HCT116 (cell line): ENCODE results near the gene MAOA. TPM values are rescaled to one million over a fixed set of nuclear protein-coding genes. Genes with fewer than 3 reads are reported as not detected.

Experiments
- ATAC-seq: fragments of 200-7000 bp; cut with Tn5 transposase; 2 replicates; pipeline ENCODE4 v1.9.1; 2020; ENCODE audit warnings: mild to moderate bottlenecking, moderate library complexity
- BruUV-seq: library from RNA; stranded (reverse); fragments of 400-500 nt; replicated peaks from 2 replicates; lab custom pipeline; 2021; lab: Mats Ljungman, UMichigan
- CTCF ChIA-PET: fragments of 300-600 bp; sonication (Branson Sonifier 250); formaldehyde crosslinking; loops from one replicate; lab custom pipeline; 2021; ENCODE audit warnings: antibody characterized with exemption; lab: Charles Lee
- POLR2A ChIA-PET: fragments of 300-600, 350-600 bp; sonication (Branson Sonifier 250); formaldehyde crosslinking; loops from one replicate; lab custom pipeline; 2021; ENCODE audit warnings: antibody characterized with exemption; lab: Charles Lee
- RAD21 ChIA-PET, 2 experiments: fragments of 300-600 bp; sonication (Branson Sonifier 250); formaldehyde crosslinking; loops; one replicate each; lab custom pipeline; 2023; ENCODE audit warnings: low total read pairs in 2 of 2; ENCODE audit not compliant: uncharacterized antibody in 2 of 2, unreplicated experiment in 2 of 2, low non-redundant PET in 1 of 2; lab: Charles Lee
- DNase-seq: peaks from one replicate; pipeline ENCODE4 v3.0.0-alpha.2; 2010; ENCODE audit warnings: low read depth, low spot score
- H2AFZ ChIP-seq: fragments of 200-600 bp; shearing (Covaris generic), sonication (generic); 2 replicates; pipeline ENCODE4 v1.6.1; 2017; ENCODE audit warnings: low read depth, mixed run types, mixed read lengths, antibody characterized with exemption, low read length; ENCODE audit not compliant: poor library complexity, severe bottlenecking
- H3K27ac ChIP-seq: 2 replicates; pipeline ENCODE4 v1.5.1; 2012; ENCODE audit warnings: low read depth, low read length
- H3K27me3 ChIP-seq: fragments of 200-600 bp; sonication (generic); 2 replicates; pipeline ENCODE4 v1.6.1; 2016; ENCODE audit warnings: mixed run types, low read length, mixed read lengths; ENCODE audit not compliant: insufficient read depth
- H3K36me3 ChIP-seq, 2 experiments: fragments of 200-500 bp in 1 of 2; fragments of 200-600 bp in 1 of 2; sonication (Bioruptor generic) in 1 of 2; sonication (generic) in 1 of 2; 2 replicates each; pipeline versions ENCODE4 v1.5.1 to v1.6.1; 2014 to 2016; ENCODE audit warnings: low read length in 2 of 2, inconsistent platforms in 1 of 2, mixed read lengths in 1 of 2, mixed run types in 1 of 2; ENCODE audit not compliant: insufficient read depth in 2 of 2, control insufficient read depth in 1 of 2
- H3K4me1 ChIP-seq, 2 experiments: fragments of 200-600 bp in 1 of 2; sonication (generic) in 1 of 2; 2 replicates each; pipeline versions ENCODE4 v1.5.1 to v1.6.1; 2012 to 2017; ENCODE audit warnings: low read length in 2 of 2, inconsistent platforms in 1 of 2, mild to moderate bottlenecking in 1 of 2, mixed read lengths in 1 of 2, mixed run types in 1 of 2, moderate library complexity in 1 of 2; ENCODE audit not compliant: insufficient read depth in 2 of 2, control insufficient read depth in 1 of 2
- H3K4me2 ChIP-seq: fragments of 200-600 bp; sonication (generic); 2 replicates; pipeline ENCODE4 v1.6.1; 2017; ENCODE audit warnings: mixed run types, low read length, mixed read lengths
- H3K4me3 ChIP-seq, 2 experiments: fragments of 200-600 bp in 1 of 2; sonication (generic) in 1 of 2; replicated peaks in 1 of 2; 2 replicates each; pipeline ENCODE4 v1.5.1; 2011 to 2016; ENCODE audit warnings: low read length in 2 of 2, control low read depth in 1 of 2, low read depth in 1 of 2, mild to moderate bottlenecking in 1 of 2, mixed read lengths in 1 of 2, mixed run types in 1 of 2
- H3K79me2 ChIP-seq: fragments of 200-600 bp; sonication (generic); 2 replicates; pipeline ENCODE4 v1.6.1; 2017; ENCODE audit warnings: mild to moderate bottlenecking, mixed run types, low read length, moderate library complexity, mixed read lengths; ENCODE audit not compliant: insufficient read depth
- H3K9ac ChIP-seq: fragments of 200-600 bp; sonication (generic); 2 replicates; pipeline ENCODE4 v1.6.1; 2016; ENCODE audit warnings: low read length, mixed read lengths
- H3K9me2 ChIP-seq: fragments of 200-600 bp; sonication (generic), shearing (Covaris generic); 2 replicates; pipeline ENCODE4 v1.6.1; 2017; ENCODE audit warnings: mixed run types, mild to moderate bottlenecking, moderate library complexity; ENCODE audit not compliant: insufficient read depth
- H3K9me3 ChIP-seq, 2 experiments: fragments of 200-500 bp in 1 of 2; fragments of 200-600 bp in 1 of 2; sonication (Bioruptor generic) in 1 of 2; sonication (generic) in 1 of 2; 2 replicates each; pipeline ENCODE4 v1.6.1; 2014 to 2017; ENCODE audit warnings: low read length in 2 of 2, mixed read lengths in 2 of 2, inconsistent platforms in 1 of 2, low read depth in 1 of 2, mild to moderate bottlenecking in 1 of 2, mixed run types in 1 of 2, moderate library complexity in 1 of 2; ENCODE audit not compliant: control insufficient read depth in 1 of 2, insufficient read depth in 1 of 2
- H4K20me1 ChIP-seq: fragments of 200-600 bp; sonication (generic), shearing (Covaris generic); 2 replicates; pipeline ENCODE4 v1.6.1; 2017; ENCODE audit warnings: mixed run types, mild to moderate bottlenecking, moderate library complexity; ENCODE audit not compliant: insufficient read depth
- CBX3 ChIP-seq: IDR thresholded peaks from 2 replicates; pipeline ENCODE4 v1.6.1; 2012; ENCODE audit warnings: low read depth
- ELF1 ChIP-seq: IDR thresholded peaks from 2 replicates; pipeline ENCODE4 v1.6.1; 2012; ENCODE audit warnings: low read depth, borderline replicate concordance
- EZH2phosphoT487 ChIP-seq: fragments of 200-600 bp; IDR thresholded peaks from 2 replicates; pipeline ENCODE4 v1.6.1; 2018; ENCODE audit warnings: antibody characterized with exemption, borderline replicate concordance
- FOSL1 ChIP-seq: IDR thresholded peaks from 2 replicates; pipeline ENCODE4 v1.6.1; 2012; ENCODE audit warnings: low read depth
- MAX ChIP-seq: IDR thresholded peaks from 2 replicates; pipeline ENCODE4 v1.6.1; 2012
- RAD21 ChIP-seq: IDR thresholded peaks from 2 replicates; pipeline ENCODE4 v1.6.1; 2012; ENCODE audit warnings: low read depth, mild to moderate bottlenecking
- SIN3A ChIP-seq: IDR thresholded peaks from 2 replicates; pipeline ENCODE4 v1.6.1; 2012; ENCODE audit warnings: low read depth
- SP1 ChIP-seq: IDR thresholded peaks from 2 replicates; pipeline ENCODE4 v1.6.1; 2012; ENCODE audit warnings: low read depth
- SRF ChIP-seq: IDR thresholded peaks from 2 replicates; pipeline ENCODE4 v1.6.1; 2012; ENCODE audit warnings: low read depth
- TCF7L2 ChIP-seq: IDR thresholded peaks from 2 replicates; pipeline ENCODE4 v1.7.0; 2011; ENCODE audit warnings: borderline replicate concordance, inconsistent platforms; ENCODE audit not compliant: insufficient read depth, insufficient read length; ENCODE audit errors: extremely low read depth
- YY1 ChIP-seq: IDR thresholded peaks from 2 replicates; pipeline ENCODE4 v1.6.1; 2011; ENCODE audit warnings: low read length, low read depth, moderate library complexity, mild to moderate bottlenecking; ENCODE audit not compliant: insufficient replicate concordance; ENCODE audit errors: extremely low read depth
- ZFX ChIP-seq: fragments of 450-650 bp; IDR thresholded peaks from 2 replicates; pipeline ENCODE4 v1.6.1; 2017
- intact Hi-C: fragments of 100-400 bp; cut with micrococcal nuclease; formaldehyde crosslinking; loops from 2 replicates; pipeline ENCODE4 v1.10.0; 2022
- total RNA-seq: library from RNA; stranded (reverse); gene quantifications from one replicate; pipeline ENCODE4 v1.2.1, GENCODE V29; 2021; ENCODE audit not compliant: unreplicated experiment
- TF ChIP-seq, protein P1 (sequence below): IDR thresholded peaks from 2 replicates; pipeline ENCODE4 v1.6.1; 2012; ENCODE audit warnings: low read depth
- TF ChIP-seq, protein P2 (sequence below), 3 experiments: fragments of 200-600 bp in 1 of 3; sonication (generic) in 1 of 3; IDR thresholded peaks in 2 of 3; conservative IDR thresholded peaks in 1 of 3; 2 replicates each; pipeline ENCODE4 v1.5.1; 2012 to 2017; ENCODE audit warnings: low read depth in 2 of 3, low read length in 2 of 3, antibody characterized with exemption in 1 of 3, borderline replicate concordance in 1 of 3, control low read depth in 1 of 3, mild to moderate bottlenecking in 1 of 3, mixed read lengths in 1 of 3, mixed run types in 1 of 3, moderate library complexity in 1 of 3; ENCODE audit not compliant: insufficient read depth in 1 of 3
- TF ChIP-seq, protein P3 (sequence below): IDR thresholded peaks from 2 replicates; pipeline ENCODE4 v1.6.1; 2012

MAOA gene
- total RNA-seq, 1 experiment from 2014 or later, result 13.6 TPM

DNA sequence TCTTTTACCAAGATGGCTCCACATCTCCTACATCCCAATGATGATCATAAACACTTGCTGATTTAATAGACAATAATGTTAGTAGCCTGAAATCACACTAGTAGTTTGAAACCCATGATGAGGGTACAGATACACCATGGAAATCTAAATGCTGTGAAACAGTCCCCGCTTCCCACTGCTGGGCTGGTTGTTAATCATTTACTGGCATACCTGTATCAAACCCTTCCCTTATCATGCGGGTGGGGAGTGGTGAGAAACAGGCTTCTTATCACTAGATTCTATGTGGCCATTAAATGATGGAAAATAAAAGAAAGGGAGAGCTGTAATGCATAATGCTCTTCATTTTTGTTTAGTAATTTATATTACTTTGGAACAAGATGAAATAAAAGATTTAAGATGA lies 21.9 kb downstream of the MAOA start:
- ChIA-PET RAD21 (no interaction called here), POLR2A (no interaction called here), CTCF (no interaction called here)
- Histone ChIP-seq H3K9me3 (no peaks in the 10 kb centered on the region), H3K27me3 (no peaks in the 10 kb centered on the region), H3K9me2 (no peaks in the 10 kb centered on the region), H3K36me3 (no peaks in the 10 kb centered on the region), H3K79me2 (no peaks in the 10 kb centered on the region), H3K4me2 (no peak overlapping the region), H4K20me1 (no peaks in the 10 kb centered on the region), H2AFZ (no peak overlapping the region), H3K4me3 (no peak overlapping the region), H3K9ac (no peak overlapping the region), H3K27ac (no peak overlapping the region), H3K4me1 (no peaks in the 10 kb centered on the region)
- intact Hi-C loops, result no loop called here
- no peak for ATAC-seq
- no TSS peak for BruUV-seq
- TF ChIP-seq YY1 (no peak), TCF7L2 (no peak)
- DNase-seq, result no peak

- no peaks in the 10 kb centered on the region for H3K27me3 ChIP-seq
- no peak overlapping the region for H2AFZ ChIP-seq
- H3K36me3 ChIP-seq, result no peaks in the 10 kb centered on the region
- no peaks in the 10 kb centered on the region for H3K9me3 ChIP-seq
- no peaks in the 10 kb centered on the region for H3K79me2 ChIP-seq
- no TSS peak for BruUV-seq
- H3K27ac ChIP-seq, result no peak overlapping the region
- no peak overlapping the region for H3K4me3 ChIP-seq
- H3K4me1 ChIP-seq, result no peaks in the 10 kb centered on the region
- DNase-seq (no peak), ATAC-seq (no peak)
- H4K20me1 ChIP-seq, result no peaks in the 10 kb centered on the region
- POLR2A ChIA-PET, result no interaction called here
- intact Hi-C loops, result no loop called here
- no peak overlapping the region for H3K9ac ChIP-seq
- CTCF ChIA-PET, result no interaction called here
- RAD21 ChIA-PET, result no interaction called here
- H3K4me2 ChIP-seq, result no peak overlapping the region
- no peaks in the 10 kb centered on the region for H3K9me2 ChIP-seq
- TF ChIP-seq SIN3A, result no peak
- TF ChIP-seq CBX3, result no peak
- TF ChIP-seq MAX, result no peak
- TF ChIP-seq ELF1, result no peak
- no peak for TF ChIP-seq FOSL1
- TF ChIP-seq, protein P1, sequence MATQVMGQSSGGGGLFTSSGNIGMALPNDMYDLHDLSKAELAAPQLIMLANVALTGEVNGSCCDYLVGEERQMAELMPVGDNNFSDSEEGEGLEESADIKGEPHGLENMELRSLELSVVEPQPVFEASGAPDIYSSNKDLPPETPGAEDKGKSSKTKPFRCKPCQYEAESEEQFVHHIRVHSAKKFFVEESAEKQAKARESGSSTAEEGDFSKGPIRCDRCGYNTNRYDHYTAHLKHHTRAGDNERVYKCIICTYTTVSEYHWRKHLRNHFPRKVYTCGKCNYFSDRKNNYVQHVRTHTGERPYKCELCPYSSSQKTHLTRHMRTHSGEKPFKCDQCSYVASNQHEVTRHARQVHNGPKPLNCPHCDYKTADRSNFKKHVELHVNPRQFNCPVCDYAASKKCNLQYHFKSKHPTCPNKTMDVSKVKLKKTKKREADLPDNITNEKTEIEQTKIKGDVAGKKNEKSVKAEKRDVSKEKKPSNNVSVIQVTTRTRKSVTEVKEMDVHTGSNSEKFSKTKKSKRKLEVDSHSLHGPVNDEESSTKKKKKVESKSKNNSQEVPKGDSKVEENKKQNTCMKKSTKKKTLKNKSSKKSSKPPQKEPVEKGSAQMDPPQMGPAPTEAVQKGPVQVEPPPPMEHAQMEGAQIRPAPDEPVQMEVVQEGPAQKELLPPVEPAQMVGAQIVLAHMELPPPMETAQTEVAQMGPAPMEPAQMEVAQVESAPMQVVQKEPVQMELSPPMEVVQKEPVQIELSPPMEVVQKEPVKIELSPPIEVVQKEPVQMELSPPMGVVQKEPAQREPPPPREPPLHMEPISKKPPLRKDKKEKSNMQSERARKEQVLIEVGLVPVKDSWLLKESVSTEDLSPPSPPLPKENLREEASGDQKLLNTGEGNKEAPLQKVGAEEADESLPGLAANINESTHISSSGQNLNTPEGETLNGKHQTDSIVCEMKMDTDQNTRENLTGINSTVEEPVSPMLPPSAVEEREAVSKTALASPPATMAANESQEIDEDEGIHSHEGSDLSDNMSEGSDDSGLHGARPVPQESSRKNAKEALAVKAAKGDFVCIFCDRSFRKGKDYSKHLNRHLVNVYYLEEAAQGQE, result no peak
- no peak for TF ChIP-seq SP1
- no peak for TF ChIP-seq EZH2phosphoT487
- TF ChIP-seq SRF, result no peak
- TF ChIP-seq RAD21, result no peak
- no peak for TF ChIP-seq ZFX
- TF ChIP-seq, protein P2, sequence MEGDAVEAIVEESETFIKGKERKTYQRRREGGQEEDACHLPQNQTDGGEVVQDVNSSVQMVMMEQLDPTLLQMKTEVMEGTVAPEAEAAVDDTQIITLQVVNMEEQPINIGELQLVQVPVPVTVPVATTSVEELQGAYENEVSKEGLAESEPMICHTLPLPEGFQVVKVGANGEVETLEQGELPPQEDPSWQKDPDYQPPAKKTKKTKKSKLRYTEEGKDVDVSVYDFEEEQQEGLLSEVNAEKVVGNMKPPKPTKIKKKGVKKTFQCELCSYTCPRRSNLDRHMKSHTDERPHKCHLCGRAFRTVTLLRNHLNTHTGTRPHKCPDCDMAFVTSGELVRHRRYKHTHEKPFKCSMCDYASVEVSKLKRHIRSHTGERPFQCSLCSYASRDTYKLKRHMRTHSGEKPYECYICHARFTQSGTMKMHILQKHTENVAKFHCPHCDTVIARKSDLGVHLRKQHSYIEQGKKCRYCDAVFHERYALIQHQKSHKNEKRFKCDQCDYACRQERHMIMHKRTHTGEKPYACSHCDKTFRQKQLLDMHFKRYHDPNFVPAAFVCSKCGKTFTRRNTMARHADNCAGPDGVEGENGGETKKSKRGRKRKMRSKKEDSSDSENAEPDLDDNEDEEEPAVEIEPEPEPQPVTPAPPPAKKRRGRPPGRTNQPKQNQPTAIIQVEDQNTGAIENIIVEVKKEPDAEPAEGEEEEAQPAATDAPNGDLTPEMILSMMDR (IDR thresholded peaks at IDR 0.05 in 2 of 3, conservative IDR thresholded peaks at IDR 0.05 in 1 of 3; ENCODE audit: borderline replicate concordance in 1 of 3, insufficient read depth in 1 of 3, low read depth in 2 of 3, low read length in 2 of 3), result no peak
- TF ChIP-seq, protein P3, sequence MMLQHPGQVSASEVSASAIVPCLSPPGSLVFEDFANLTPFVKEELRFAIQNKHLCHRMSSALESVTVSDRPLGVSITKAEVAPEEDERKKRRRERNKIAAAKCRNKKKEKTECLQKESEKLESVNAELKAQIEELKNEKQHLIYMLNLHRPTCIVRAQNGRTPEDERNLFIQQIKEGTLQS, result no peak
Measured at GRCh38 chrX:43679058-43679457, 23.0 kb downstream of the MAOA start.
